GM18508 (cell line): ENCODE results near the gene KCNMA1.
"Not testable (repeated sequence)": the region's sequence is repeated elsewhere in the genome, so short reads cannot be mapped to it uniquely, and the experiment has no call there.

ENCODE experiments used
- ATAC-seq: cut with Tn5 transposase; IDR thresholded peaks from one replicate; pipeline ENCODE4 v1.9.1; 2021; ENCODE audit warnings: moderate number of reproducible peaks; ENCODE audit not compliant: insufficient read depth, unreplicated experiment

Gene KCNMA1

GRCh38 chr10:77541944-77542343, 95.7 kb downstream of the KCNMA1 start:
- no peak for ATAC-seq

GRCh38 chr10:77541247-77541646, 96.4 kb downstream of the KCNMA1 start:
- ATAC-seq: no peak

GRCh38 chr10:77539147-77539935, 98.3 kb downstream of the KCNMA1 start:
- ATAC-seq: no peak

- no peak for ATAC-seq
These were observed 99.8 kb downstream of the KCNMA1 start for GRCh38 chr10:77537720-77538373.

- no peak for ATAC-seq
These were observed 100.5 kb downstream of the KCNMA1 start for GRCh38 chr10:77537071-77537470.

GRCh38 chr10:77533887-77534278, 103.7 kb downstream of the KCNMA1 start:
- ATAC-seq: no peak

GRCh38 chr10:77533146-77533886, 104.3 kb downstream of the KCNMA1 start:
- no peak for ATAC-seq

GRCh38 chr10:77532068-77532467, 105.5 kb downstream of the KCNMA1 start:
- ATAC-seq: no peak

- ATAC-seq: no peak
These were observed 106.1 kb downstream of the KCNMA1 start for GRCh38 chr10:77531441-77532001.

GRCh38 chr10:77530011-77530410, 107.6 kb downstream of the KCNMA1 start:
- ATAC-seq: no peak

GRCh38 chr10:77529050-77529576, 108.5 kb downstream of the KCNMA1 start:
- ATAC-seq: no peak

- no peak for ATAC-seq
These were observed 109.8 kb downstream of the KCNMA1 start for GRCh38 chr10:77527839-77528238.

GRCh38 chr10:77526868-77527617, 110.6 kb downstream of the KCNMA1 start:
- no peak for ATAC-seq

GRCh38 chr10:77524281-77524711, 113.3 kb downstream of the KCNMA1 start:
- no peak for ATAC-seq

GRCh38 chr10:77522268-77522809, 115.3 kb downstream of the KCNMA1 start:
- ATAC-seq: no peak

- ATAC-seq: no peak
These were observed 116.6 kb downstream of the KCNMA1 start for GRCh38 chr10:77520995-77521394.

- ATAC-seq: no peak
These were observed 117.3 kb downstream of the KCNMA1 start for GRCh38 chr10:77520290-77520689.

- ATAC-seq: not testable (repeated sequence)
These were observed 117.8 kb downstream of the KCNMA1 start for GRCh38 chr10:77519791-77520190.

GRCh38 chr10:77518910-77519274, 118.7 kb downstream of the KCNMA1 start:
- ATAC-seq: no peak
